GM12872 (cell line): ENCODE data around the gene MKS1.

ENCODE experiments used
- TF ChIP-seq, protein P1 (sequence below): IDR thresholded peaks from 3 replicates; pipeline ENCODE4 v1.5.1; 2011; ENCODE audit warnings: low read depth, mild to moderate bottlenecking, low read length, moderate library complexity; ENCODE audit not compliant: insufficient read depth

Gene MKS1

DNA sequence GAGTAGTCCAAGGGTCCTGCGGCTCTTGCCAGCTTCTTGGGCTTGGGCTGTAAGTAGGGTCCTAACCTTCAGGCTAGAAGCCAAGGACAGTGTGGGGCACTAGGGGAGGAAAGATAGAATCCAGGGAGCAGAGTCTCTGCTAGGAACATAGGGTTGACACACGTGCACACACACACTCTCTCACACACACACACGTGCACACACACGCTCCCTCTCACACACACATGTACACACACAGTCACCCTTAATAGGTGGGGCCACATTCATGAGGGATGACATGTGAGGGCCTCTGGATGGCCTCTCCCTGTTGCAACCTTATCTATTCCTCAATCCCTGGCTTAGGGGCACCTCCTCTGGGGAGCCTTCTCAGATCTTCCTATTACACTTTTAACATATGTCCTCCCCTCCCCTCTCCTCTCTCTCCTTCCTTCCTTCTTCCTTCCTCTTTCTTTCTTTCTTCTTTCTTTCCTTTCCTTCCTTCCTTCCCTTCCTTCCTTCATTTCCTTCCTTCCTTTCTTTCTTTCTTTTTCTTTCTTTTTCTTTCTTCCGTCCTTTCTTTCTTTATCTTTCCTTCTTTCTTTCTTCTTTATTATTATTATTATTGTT lies 23.4 kb downstream of the MKS1 start:
- TF ChIP-seq, protein P1, sequence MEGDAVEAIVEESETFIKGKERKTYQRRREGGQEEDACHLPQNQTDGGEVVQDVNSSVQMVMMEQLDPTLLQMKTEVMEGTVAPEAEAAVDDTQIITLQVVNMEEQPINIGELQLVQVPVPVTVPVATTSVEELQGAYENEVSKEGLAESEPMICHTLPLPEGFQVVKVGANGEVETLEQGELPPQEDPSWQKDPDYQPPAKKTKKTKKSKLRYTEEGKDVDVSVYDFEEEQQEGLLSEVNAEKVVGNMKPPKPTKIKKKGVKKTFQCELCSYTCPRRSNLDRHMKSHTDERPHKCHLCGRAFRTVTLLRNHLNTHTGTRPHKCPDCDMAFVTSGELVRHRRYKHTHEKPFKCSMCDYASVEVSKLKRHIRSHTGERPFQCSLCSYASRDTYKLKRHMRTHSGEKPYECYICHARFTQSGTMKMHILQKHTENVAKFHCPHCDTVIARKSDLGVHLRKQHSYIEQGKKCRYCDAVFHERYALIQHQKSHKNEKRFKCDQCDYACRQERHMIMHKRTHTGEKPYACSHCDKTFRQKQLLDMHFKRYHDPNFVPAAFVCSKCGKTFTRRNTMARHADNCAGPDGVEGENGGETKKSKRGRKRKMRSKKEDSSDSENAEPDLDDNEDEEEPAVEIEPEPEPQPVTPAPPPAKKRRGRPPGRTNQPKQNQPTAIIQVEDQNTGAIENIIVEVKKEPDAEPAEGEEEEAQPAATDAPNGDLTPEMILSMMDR = no peak

DNA sequence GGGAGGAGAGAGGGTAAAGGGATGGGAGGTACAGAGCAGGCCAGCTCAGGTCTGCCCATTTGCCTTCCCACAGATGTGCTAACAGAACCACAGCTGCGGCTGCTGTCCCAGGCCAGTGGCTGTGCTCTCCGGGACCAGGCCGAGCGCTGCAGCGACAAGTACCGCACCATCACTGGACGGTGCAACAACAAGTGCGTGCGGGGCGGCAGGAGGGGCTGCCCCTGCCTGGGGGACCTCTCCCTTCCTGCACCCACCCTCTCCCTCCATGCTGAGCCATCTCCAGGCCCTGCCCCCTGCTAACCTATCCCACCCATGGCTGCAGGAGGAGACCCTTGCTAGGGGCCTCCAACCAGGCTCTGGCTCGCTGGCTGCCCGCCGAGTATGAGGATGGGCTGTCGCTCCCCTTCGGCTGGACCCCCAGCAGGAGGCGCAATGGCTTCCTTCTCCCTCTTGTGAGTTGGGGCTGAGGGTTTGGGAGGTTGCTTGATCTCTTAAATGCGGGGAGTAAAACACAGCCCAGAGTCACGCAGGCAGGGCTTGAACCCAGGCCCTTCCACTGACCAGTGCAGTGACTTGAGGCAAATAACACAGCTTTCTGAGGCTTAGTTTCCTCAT lies 25.3 kb downstream of the MKS1 start:
- TF ChIP-seq, protein P1 = no peak

DNA sequence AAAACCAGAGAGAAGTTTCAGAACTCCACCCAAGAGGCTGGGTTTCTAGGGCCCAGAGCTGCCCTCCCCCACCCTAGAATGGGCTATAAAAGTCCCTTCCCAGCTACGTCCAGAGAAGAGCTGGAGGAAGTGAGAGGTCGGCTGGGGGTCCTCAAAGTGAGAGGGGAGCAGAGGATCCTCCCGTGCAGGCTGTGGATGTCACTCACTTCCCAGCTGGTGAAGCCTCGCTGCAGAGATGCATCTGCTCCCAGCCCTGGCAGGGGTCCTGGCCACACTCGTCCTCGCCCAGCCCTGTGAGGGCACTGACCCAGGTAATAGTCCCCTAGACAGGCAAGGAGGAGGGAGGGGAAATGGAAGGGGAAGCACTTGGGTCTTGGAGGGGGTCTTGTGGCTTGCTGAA lies 26.4 kb downstream of the MKS1 start, which contains the start of gene EPX:
Gene EPX (plus strand): TSS at position 115 of the 400 bp plus-strand sequence. CDS start 121 bp downstream, at position 236.
- TF ChIP-seq, protein P1 = no peak

DNA sequence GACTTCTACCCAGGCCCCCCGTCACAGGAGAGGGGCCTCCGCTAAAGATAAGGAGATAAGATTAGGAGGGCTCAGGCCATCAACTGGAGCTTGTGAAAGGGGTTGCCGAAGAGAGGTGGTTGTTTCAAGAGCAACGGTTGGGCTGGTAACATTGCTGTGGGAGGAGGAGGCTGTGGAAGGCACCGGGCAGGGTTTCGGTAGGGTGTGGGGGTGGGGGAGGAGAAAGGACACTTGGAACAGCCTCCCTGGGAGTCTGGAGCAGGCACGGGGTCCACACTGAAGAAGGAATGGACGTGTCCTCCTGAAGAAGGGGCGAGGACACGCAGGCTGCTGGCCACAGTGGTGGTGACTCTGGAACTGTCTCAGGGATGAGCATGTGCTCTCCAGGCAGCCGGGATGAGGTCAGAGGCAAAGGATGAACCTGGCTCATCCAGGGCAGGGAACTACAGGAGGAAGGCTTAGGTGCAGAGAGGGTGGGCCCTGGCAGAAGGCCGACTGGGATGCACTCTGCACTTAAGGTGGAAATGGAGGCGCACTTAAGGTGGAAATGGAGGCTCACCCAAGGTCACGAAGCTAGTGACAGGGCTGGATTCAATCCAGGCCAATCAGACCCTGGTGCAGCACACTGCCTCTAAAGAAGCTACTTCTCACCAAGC lies 27.7 kb downstream of the MKS1 start:
- TF ChIP-seq, protein P1 = no peak

DNA sequence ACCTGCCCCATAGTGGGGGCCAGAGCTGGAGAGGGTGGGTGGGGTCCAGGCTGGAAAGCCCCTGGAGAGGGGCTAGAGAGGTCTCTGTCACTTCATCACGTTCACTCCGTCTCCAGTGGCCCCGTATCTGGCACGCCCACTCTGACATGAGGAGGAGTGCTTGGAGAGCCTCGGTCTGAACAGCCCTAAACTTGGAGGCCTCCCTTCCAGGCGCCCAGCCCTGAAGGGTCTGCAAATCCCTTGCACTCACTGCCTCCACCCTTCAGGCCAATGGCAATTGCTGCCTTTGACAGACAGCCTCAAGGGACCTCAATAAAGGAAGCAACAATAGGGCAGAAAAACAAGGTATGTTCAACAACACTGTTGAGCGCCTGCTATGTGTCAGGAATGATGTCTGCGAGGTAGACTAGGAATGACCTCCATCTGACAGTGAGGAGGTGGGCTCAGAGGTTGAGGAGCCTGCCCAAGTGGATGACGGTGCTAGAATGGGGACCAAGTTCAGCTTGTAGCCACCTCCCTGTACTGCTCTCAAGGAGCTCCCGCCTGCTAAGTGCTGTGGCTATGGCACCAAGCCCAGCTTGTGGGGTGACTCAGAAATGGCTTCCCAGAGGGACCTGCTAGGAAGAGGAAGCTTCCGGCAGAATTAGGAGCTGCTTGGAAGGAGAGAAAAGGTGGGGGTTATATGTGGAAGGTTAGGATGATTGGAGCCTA lies 29.5 kb downstream of the MKS1 start:
- TF ChIP-seq, protein P1 = no peak

DNA sequence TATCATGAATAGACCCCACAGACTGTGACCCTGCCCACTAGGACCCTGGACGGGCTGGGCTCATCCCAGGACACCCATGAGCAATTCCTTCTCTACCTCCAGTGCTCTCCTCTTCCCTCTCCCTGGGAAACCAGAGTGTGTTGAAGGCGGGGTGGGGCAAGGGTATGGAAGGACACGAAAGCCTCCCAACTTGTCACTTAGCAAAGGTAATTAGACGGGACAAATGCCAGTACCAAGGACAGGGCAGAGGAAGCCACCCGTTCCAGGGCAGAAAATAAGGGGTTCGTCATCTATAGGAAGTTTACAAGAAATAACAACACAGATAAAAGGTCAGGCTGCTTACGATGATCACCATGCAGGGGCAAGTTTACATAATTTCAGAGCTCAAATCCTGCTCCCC lies 31.4 kb downstream of the MKS1 start:
- TF ChIP-seq, protein P1 = no peak

DNA sequence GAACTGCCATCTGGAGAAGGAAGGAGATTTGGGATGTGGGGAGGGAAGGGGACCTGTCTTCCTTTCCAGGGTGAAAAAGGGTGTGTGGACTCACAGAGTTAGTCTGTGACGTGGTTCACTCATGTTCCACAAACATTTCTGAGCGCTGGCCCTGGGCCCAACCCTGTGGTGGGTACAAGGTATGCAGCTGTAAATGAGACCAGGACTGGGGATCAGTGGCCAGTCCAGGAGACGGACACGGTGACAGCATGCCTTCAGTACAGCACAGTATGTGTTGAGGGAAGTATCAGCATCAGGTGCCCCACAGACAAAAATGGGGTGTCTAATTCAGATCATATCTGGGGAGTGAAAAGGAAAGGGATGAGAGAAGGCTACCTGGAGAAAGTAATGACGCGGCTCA lies 32.0 kb downstream of the MKS1 start:
- TF ChIP-seq, protein P1 = no peak
